ENCODE data around the gene IZUMO4. TPM values are rescaled to one million over a fixed set of nuclear protein-coding genes. Genes with fewer than 3 reads are reported as not detected.
A peak's percentile ranks its signal among the peaks of the same experiment; 100 is the strongest.

The IZUMO4 gene
- total RNA-seq, 1 donor from 2014 or later: 6.8 TPM

GRCh38 chr19:2139385-2140137 is 42.8 kb downstream of the IZUMO4 start:
- no peak overlapping the region for H3K4me3 ChIP-seq
- no peak overlapping the region for H3K27ac ChIP-seq
- DNase-seq: no peak
- no peaks in the 10 kb centered on the region for H3K9me3 ChIP-seq
- peaks cover 42% of the 10 kb centered on the region for H3K36me3 ChIP-seq
- no peak for TF ChIP-seq CTCF (IDR thresholded peaks at IDR 0.05)
- intact Hi-C loops (cut with DNase I): no loop called here
- H3K4me1 ChIP-seq: no peaks in the 10 kb centered on the region
- no peaks in the 10 kb centered on the region for H3K27me3 ChIP-seq
- no peak for ATAC-seq

DNA sequence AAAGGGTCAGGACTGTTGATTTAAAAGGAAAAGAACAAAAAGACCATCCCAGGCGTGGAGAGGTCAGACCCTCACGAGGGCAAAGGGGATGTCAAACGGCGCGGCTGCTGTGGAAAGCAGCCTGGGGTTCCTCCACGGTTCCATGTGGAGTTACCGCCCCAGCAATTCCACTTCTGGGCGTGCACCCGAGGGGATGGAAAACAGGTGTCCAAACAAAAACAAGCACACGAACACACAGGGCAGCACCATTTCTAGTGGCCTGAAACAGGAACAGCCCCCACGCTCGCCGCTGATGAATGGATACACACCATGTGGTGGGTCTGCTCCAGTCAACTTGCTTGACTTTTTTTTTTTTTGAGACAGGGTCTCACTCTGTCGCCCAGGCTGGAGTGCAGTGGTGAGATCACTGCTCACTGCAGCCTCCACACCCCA is 43.4 kb downstream of the IZUMO4 start:
- Histone ChIP-seq H3K27me3 (no peaks in the 10 kb centered on the region), H3K9me3 (no peaks in the 10 kb centered on the region), H3K27ac (no peak overlapping the region), H3K4me3 (no peak overlapping the region), H3K4me1 (no peaks in the 10 kb centered on the region), H3K36me3 (peaks cover 46% of the 10 kb centered on the region)
- TF ChIP-seq CTCF (IDR thresholded peaks at IDR 0.05): no peak
- intact Hi-C loops (cut with DNase I): no loop called here
- ATAC-seq (no peak), DNase-seq (no peak)

- Histone ChIP-seq H3K4me1 (no peaks in the 10 kb centered on the region), H3K27ac (no peak overlapping the region), H3K36me3 (peaks cover 33% of the 10 kb centered on the region), H3K9me3 (no peaks in the 10 kb centered on the region), H3K27me3 (no peaks in the 10 kb centered on the region), H3K4me3 (no peak overlapping the region)
- ATAC-seq (no peak), DNase-seq (no peak)
- no peak for TF ChIP-seq CTCF (IDR thresholded peaks at IDR 0.05)
- intact Hi-C loops (cut with DNase I): no loop called here
These were observed 45.6 kb downstream of the IZUMO4 start for GRCh38 chr19:2142173-2142829.

DNA sequence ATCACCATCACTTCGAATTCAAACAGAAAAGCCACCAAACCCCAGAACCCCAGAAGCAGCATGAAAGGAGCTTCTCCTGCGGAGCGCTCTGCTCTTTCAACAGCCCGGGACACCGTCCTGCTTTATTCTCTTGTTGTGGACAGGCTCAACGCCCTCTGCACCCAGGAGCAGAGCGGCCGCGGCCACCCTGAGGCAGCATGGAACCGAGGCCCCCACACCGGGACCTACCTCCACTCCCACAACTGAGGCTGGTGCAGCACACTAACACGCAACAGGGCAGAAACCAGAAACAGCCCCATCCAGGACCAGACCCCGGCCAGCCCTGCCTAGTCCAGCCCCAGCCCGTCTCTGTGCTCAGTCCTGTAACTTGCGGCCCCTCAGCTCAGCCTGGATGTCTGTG is 47.5 kb downstream of the IZUMO4 start:
- TF ChIP-seq CTCF (IDR thresholded peaks at IDR 0.05): no peak
- DNase-seq: no peak
- peak; percentile 24 for ATAC-seq
- Histone ChIP-seq H3K36me3 (peaks cover 19% of the 10 kb centered on the region), H3K4me1 (peaks cover 13% of the 10 kb centered on the region), H3K9me3 (no peaks in the 10 kb centered on the region), H3K27me3 (no peaks in the 10 kb centered on the region), H3K4me3 (no peak overlapping the region), H3K27ac (no peak overlapping the region)
- intact Hi-C loops (cut with DNase I): no loop called here

GRCh38 chr19:2145831-2146241 is 49.1 kb downstream of the IZUMO4 start:
- intact Hi-C loops (cut with DNase I): no loop called here
- DNase-seq: no peak
- Histone ChIP-seq H3K36me3 (peaks cover 4% of the 10 kb centered on the region), H3K27me3 (no peaks in the 10 kb centered on the region), H3K27ac (no peak overlapping the region), H3K9me3 (no peaks in the 10 kb centered on the region), H3K4me1 (peaks cover 26% of the 10 kb centered on the region), H3K4me3 (no peak overlapping the region)
- no peak for ATAC-seq
- TF ChIP-seq CTCF (IDR thresholded peaks at IDR 0.05): no peak
